GM12801 (cell line): ENCODE data around the gene DRD4.

Source experiments
- TF ChIP-seq, protein P1 (sequence below): IDR thresholded peaks from one replicate; pipeline ENCODE4 v1.5.1; 2011; ENCODE audit warnings: control low read depth; ENCODE audit not compliant: insufficient read length; ENCODE audit errors: extremely low read depth

Gene DRD4

DNA sequence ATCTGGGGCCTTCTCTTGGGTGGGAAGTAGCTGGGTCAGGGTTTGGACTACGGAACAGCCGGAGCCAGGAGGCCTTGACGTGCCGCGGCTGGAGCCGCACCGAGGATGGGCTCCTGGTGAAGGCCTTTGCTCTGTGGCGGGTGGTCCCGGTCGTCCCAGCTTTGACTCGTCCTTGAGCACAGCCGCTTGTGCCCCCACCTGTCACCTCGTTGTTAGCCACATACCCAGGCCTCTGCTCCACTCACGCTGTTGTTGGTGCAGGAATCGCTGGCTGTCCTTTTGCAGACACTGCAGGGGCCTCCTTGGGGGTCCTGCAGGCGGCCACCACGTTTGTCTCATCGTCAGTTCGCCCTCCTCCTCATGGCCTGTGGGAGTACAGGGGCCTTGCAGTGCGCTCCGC lies 43.7 kb upstream of the DRD4 start:
- TF ChIP-seq, protein P1, sequence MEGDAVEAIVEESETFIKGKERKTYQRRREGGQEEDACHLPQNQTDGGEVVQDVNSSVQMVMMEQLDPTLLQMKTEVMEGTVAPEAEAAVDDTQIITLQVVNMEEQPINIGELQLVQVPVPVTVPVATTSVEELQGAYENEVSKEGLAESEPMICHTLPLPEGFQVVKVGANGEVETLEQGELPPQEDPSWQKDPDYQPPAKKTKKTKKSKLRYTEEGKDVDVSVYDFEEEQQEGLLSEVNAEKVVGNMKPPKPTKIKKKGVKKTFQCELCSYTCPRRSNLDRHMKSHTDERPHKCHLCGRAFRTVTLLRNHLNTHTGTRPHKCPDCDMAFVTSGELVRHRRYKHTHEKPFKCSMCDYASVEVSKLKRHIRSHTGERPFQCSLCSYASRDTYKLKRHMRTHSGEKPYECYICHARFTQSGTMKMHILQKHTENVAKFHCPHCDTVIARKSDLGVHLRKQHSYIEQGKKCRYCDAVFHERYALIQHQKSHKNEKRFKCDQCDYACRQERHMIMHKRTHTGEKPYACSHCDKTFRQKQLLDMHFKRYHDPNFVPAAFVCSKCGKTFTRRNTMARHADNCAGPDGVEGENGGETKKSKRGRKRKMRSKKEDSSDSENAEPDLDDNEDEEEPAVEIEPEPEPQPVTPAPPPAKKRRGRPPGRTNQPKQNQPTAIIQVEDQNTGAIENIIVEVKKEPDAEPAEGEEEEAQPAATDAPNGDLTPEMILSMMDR, result no peak

DNA sequence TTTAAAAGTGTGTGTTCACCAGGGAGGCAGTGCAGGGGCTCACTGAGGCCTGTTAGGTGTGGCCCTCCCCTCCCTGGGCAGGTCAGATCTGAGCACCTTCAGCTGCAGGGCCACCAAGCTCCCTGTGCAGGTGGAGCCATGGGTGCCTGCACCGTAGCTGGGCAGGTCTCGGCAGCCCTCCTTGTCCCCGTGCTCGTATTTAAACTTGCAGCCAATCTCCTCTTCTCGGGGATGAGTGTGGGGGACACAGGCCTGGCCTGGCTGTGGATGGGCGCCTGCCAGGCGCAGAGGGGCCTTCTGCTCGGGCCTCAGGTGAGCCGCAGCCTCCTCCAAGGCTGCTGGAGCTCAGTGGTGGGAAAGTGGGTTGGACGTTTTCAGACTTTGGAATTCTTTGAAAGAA lies 41.7 kb upstream of the DRD4 start:
- TF ChIP-seq, protein P1, result no peak

DNA sequence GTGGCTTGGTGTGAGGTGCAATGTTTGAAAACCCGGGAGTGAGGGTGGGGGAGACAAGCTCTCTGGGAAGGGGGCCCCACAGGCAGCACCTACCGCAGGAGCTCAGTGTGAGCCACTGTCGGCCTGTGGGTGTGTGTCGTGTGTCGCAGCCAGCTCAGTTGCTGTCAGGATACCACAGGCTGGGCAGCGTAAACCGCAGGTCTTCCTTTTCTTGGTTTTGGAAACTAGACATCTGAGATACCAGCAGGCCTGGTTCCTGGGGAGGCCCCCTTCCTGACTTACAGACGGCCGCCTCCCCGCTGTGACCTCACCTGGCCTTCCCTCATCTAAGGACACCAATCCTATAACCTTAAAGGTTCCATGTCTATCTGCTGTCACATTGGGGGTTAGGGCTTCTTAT lies 40.7 kb upstream of the DRD4 start:
- TF ChIP-seq, protein P1, result no peak

GRCh38 chr11:597166-597725 lies 39.8 kb upstream of the DRD4 start:
- TF ChIP-seq, protein P1, result no peak

DNA sequence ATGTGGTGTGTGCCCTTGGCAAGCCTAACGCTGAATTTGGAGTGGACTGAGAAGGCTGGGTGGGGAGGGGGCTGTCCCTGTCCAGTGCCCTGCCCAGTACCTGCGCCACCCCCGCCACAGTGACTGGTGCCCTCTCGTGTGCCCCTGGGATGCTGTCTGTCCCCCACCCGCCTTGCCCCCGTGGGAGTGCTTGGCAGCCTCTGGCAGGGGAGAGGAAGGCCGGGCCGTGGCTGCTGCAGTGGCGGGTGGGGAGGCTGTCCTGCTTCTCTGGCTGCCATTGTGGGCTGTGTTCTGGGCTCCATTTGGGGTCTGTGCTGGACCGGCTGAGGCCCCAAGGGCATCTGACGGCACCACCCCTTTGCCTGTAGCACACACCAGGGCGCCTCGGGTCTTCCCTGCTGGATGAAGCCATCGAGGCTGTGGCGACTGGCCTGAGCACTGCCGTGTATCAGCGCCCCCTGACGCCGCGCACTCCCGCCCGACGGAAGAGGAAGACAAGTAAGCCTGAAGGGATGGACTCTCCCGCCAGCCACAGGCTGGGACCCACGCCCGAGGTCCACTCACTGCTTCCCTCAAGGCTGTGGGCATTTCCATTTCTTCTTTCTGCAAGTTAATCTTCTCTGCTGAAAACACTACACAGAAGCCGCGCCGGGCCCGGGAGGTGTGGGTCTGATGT lies 38.9 kb upstream of the DRD4 start:
- TF ChIP-seq, protein P1, result no peak

DNA sequence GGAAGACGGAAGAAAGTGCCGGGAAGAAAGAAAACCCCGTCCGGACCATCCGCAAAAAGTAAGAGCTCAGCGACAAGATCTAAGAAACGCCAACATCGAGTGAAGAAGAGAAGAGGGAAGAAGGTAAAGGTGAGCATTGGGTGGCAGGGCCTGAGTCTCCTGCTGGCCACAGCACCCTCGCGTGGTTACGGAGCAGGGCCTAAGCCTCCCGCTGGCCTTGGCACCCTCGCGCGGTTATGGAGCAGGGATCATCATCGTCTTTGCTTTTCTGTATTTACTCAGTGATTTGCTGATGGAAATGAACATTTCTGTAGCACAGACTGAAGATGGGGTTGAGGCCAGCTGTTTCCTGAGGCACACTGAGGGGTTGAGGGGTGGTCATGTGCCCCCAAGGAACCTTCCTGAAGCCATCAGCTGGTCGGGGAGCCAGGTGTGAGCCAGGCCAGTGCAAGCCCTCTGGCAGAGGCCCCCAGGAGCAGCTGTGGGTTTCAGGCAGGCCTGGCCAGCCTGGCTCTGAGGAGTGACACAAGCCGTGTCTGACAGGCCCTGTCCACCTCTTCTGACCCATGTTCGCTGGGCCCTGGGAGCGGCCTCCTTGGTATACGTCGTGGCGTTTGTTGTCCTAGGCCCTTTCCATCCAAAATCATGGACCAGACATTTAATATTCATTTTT lies 35.4 kb upstream of the DRD4 start:
- TF ChIP-seq, protein P1, result no peak

- TF ChIP-seq, protein P1, result no peak
Measured at GRCh38 chr11:603154-603553, 33.9 kb upstream of the DRD4 start.
